HepG2 (cell line): Measurements from ENCODE around the gene LYSMD2. TPM values are rescaled to one million over a fixed set of nuclear protein-coding genes. Genes with fewer than 3 reads are reported as not detected.

Source experiments
- ARNT2 ChIP-seq: sonication (generic); formaldehyde crosslinking; IDR thresholded peaks from 2 replicates; pipeline ENCODE4 v1.8.0; 2022; ENCODE audit warnings: mild to moderate bottlenecking, low read depth, missing genetic modification reagents, moderate library complexity
- ATF5 ChIP-seq: sonication (generic); formaldehyde crosslinking; IDR thresholded peaks from 2 replicates; pipeline ENCODE4 v1.4.0; 2020; ENCODE audit warnings: mild to moderate bottlenecking, low read depth, missing genetic modification reagents
- ATF7-NPFF ChIP-seq: sonication (generic); formaldehyde crosslinking; IDR thresholded peaks from 2 replicates; pipeline ENCODE4 v1.8.1; 2023; ENCODE audit warnings: mild to moderate bottlenecking, low read depth, missing genetic modification reagents, moderate library complexity
- CEBPG ChIP-seq: IDR thresholded peaks from 2 replicates; pipeline ENCODE4 v1.6.1; 2016
- CENPT ChIP-seq: sonication (generic); formaldehyde crosslinking; IDR thresholded peaks from 2 replicates; pipeline ENCODE4 v1.8.0; 2022; ENCODE audit warnings: low read depth, mild to moderate bottlenecking, moderate library complexity, missing genetic modification reagents
- ETV5 ChIP-seq: IDR thresholded peaks from 2 replicates; pipeline ENCODE4 v1.6.1; 2018; ENCODE audit warnings: missing biosample characterization, missing genetic modification reagents, inconsistent platforms, borderline replicate concordance
- LCORL ChIP-seq, 2 experiments: fragments of 450-650 bp in 1 of 2; sonication (generic) in 1 of 2; formaldehyde crosslinking in 1 of 2; IDR thresholded peaks; 2 replicates each; pipeline versions ENCODE4 v1.5.0 to v1.6.1; 2017 to 2020; ENCODE audit warnings: antibody characterized with exemption in 1 of 2, missing genetic modification reagents in 1 of 2
- TP53 ChIP-seq: sonication (generic); formaldehyde crosslinking; conservative IDR thresholded peaks from 2 replicates; pipeline ENCODE4 v1.4.0; 2020; ENCODE audit warnings: missing genetic modification reagents
- XRCC5 ChIP-seq: fragments of 200-400 bp; formaldehyde crosslinking; optimal IDR thresholded peaks from 2 replicates; pipeline ENCODE3; 2017; ENCODE audit warnings: mild to moderate bottlenecking, low read length
- ZBTB3 ChIP-seq: sonication (generic); formaldehyde crosslinking; IDR thresholded peaks from 2 replicates; pipeline ENCODE4 v1.4.0; 2020; ENCODE audit warnings: low read depth, mild to moderate bottlenecking, moderate library complexity, missing genetic modification reagents, borderline replicate concordance
- ZBTB49 ChIP-seq: sonication (generic); formaldehyde crosslinking; IDR thresholded peaks from 2 replicates; pipeline ENCODE4 v1.4.0; 2020; ENCODE audit warnings: missing genetic modification reagents, borderline replicate concordance
- ZHX1 ChIP-seq: sonication (generic); formaldehyde crosslinking; IDR thresholded peaks from 2 replicates; pipeline ENCODE4 v1.8.1; 2022; ENCODE audit warnings: low read depth, mild to moderate bottlenecking, missing genetic modification reagents
- ZNF142 ChIP-seq: sonication (generic); formaldehyde crosslinking; IDR thresholded peaks from 2 replicates; pipeline ENCODE4 v1.4.0; 2020; ENCODE audit warnings: missing genetic modification reagents
- ZNF580 ChIP-seq: IDR thresholded peaks from 2 replicates; pipeline ENCODE4 v1.6.1; 2016; ENCODE audit warnings: low read depth, borderline replicate concordance
- ZNF749 ChIP-seq: sonication (generic); formaldehyde crosslinking; IDR thresholded peaks from 2 replicates; pipeline ENCODE4 v1.8.0; 2022; ENCODE audit warnings: mild to moderate bottlenecking, missing genetic modification reagents, moderate library complexity, borderline replicate concordance
- ZSCAN29 ChIP-seq: sonication (generic); formaldehyde crosslinking; conservative IDR thresholded peaks from 2 replicates; pipeline ENCODE4 v1.4.0; 2020; ENCODE audit warnings: mild to moderate bottlenecking, missing genetic modification reagents
- polyA plus RNA-seq, 8 experiments: library from polyadenylated mRNA; depleted of rRNA in 3 of 8; stranded (reverse) in 7 of 8; unstranded in 1 of 8; fragments of >200 nt; fragmentation: Illumina TruSeq in 4 of 8; extraction: Trizol in 4 of 8; gene quantifications; 2 replicates each; pipeline versions ENCODE4 v1.2.1 to v1.2.3, GENCODE V29; 2011 to 2016; ENCODE audit warnings: low read depth in 4 of 8, missing spikeins in 1 of 8, mixed read lengths in 1 of 8; ENCODE audit not compliant: insufficient read depth in 1 of 8
- total RNA-seq, 5 experiments: library from RNA; depleted of rRNA; stranded (reverse); fragments of >200 nt; fragmentation: Illumina TruSeq; extraction: Trizol; gene quantifications; 2 replicates each; pipeline ENCODE4 v1.2.3, GENCODE V29; 2016; ENCODE audit warnings: low read depth in 1 of 5

LYSMD2 gene
- total and polyA plus RNA-seq, 2 of the 13 experiments (the other 11 are each of a cell fraction or from before 2014, with no cell fraction given) = 0.05 to 0.27 TPM

- TF ChIP-seq ZNF142 (0 out of 2 replicates have a peak, but pooled peaks have one; percentile 59), ETV5 (CRISPR knock-in tag) (0 out of 2 replicates have a peak, but pooled peaks have one; percentile 19), XRCC5 (peak; percentile 28), ZBTB3 (CRISPR knock-in tag) (no peak), ARNT2 (CRISPR knock-in tag) (0 out of 2 replicates have a peak, but pooled peaks have one; percentile 54), ATF7-NPFF (CRISPR knock-in tag) (no peak; the same call in 1 of the 2 replicates), ZHX1 (CRISPR knock-in tag) (no peak), CENPT (CRISPR knock-in tag) (0 out of 2 replicates have a peak, but pooled peaks have one; percentile 66), LCORL (IDR thresholded peaks at IDR 0.05) (no peak), LCORL (CRISPR knock-in tag; IDR thresholded peaks at IDR 0.05) (no peak), ZSCAN29 (no peak), ZBTB49 (CRISPR knock-in tag) (peak; percentile 88; the same call in 1 of the 2 replicates), ZNF580 (CRISPR knock-in tag) (peak; percentile 77; the same call in 1 of the 2 replicates), TP53 (CRISPR knock-in tag) (no peak), CEBPG (no peak), ZNF749 (CRISPR knock-in tag) (peak; percentile 87; the same call in 1 of the 2 replicates), ATF5 (CRISPR knock-in tag) (no peak)
Observed at GRCh38 chr15:51681303-51681963, 56.0 kb downstream of the LYSMD2 start, which contains the start of gene SCG3 (continued).
